Right lobe of liver (tissue), 4 donors: ENCODE data around the gene PARPBP.

Experiments used
- POLR2A ChIP-seq: fragments of 450-650 bp; IDR thresholded peaks from one replicate; pipeline ENCODE4 v1.6.1; 2017; ENCODE audit warnings: antibody characterized with exemption, mild to moderate bottlenecking
- TF ChIP-seq, protein P1 (sequence below), 4 donors: fragments of 200-600 bp in 3 of 4; fragments of 450-650 bp in 1 of 4; IDR thresholded peaks; one replicate each; pipeline versions ENCODE4 v1.5.1 to v1.8.0; 2016 to 2022; ENCODE audit warnings: antibody characterized with exemption in 4 of 4, mild to moderate bottlenecking in 2 of 4
- donor health status: DM: no; HTN: no; CAD: no.
- donor health status: DM: no; HTN: no; CAD: no.
- donor health status: DM: no; HTN: yes; CAD: no.

DNA sequence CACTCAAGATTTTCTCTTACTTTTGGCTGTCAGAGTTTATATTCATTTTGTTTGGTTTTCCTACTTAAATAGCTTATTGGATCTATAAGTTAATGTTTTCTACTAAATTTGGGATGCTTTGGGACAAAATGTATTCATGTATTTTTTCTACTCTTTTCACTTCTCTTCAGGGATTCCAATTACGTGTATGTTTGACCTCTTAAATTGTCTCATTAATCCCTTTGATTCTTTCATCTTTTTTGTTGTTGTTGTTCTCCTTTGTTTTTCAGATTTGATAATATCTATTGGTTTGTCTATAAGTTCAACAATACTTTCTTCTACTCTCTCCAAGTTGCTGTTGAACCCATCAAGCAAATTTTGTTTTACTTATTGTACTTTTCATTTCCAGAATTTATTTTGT lies 43.4 kb downstream of the PARPBP start:
- TF ChIP-seq, protein P1, sequence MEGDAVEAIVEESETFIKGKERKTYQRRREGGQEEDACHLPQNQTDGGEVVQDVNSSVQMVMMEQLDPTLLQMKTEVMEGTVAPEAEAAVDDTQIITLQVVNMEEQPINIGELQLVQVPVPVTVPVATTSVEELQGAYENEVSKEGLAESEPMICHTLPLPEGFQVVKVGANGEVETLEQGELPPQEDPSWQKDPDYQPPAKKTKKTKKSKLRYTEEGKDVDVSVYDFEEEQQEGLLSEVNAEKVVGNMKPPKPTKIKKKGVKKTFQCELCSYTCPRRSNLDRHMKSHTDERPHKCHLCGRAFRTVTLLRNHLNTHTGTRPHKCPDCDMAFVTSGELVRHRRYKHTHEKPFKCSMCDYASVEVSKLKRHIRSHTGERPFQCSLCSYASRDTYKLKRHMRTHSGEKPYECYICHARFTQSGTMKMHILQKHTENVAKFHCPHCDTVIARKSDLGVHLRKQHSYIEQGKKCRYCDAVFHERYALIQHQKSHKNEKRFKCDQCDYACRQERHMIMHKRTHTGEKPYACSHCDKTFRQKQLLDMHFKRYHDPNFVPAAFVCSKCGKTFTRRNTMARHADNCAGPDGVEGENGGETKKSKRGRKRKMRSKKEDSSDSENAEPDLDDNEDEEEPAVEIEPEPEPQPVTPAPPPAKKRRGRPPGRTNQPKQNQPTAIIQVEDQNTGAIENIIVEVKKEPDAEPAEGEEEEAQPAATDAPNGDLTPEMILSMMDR (IDR thresholded peaks at IDR 0.05), result no peak
- no peak for TF ChIP-seq POLR2A
